ENCODE data around the gene DPP6. TPM values are rescaled to one million over a fixed set of nuclear protein-coding genes. Genes with fewer than 3 reads are reported as not detected.

The DPP6 gene
- polyA plus RNA-seq, 1 of the 3 experiments (the other 2 are of a cell fraction), result not detected

GRCh38 chr7:154882931-154883474, 830.8 kb downstream of the DPP6 start:
- Histone ChIP-seq H4K20me1 (ENCODE audit: insufficient read depth) (no peaks in the 10 kb centered on the region), H3K4me2 (no peak overlapping the region), H3K27ac (ENCODE audit: low read depth in 2 of 2, low read length in 1 of 2) (no peak overlapping the region), H3K4me3 (ENCODE audit: low read depth in 2 of 2, low read length in 1 of 2) (no peak overlapping the region), H3K9me2 (no peaks in the 10 kb centered on the region), H3K9ac (no peak overlapping the region), H3K9me3 (0 out of 2 replicates have a peak, but pooled peaks cover 8% of the 10 kb centered on the region), H3K27me3 (ENCODE audit: insufficient read depth) (no peaks in the 10 kb centered on the region), H2AFZ (ENCODE audit: low read depth) (no peak overlapping the region), H3F3A (replicated peaks; ENCODE audit: insufficient read depth) (peaks cover 15% of the 10 kb centered on the region), H3K4me1 (ENCODE audit: control insufficient read depth in 1 of 2, insufficient read depth in 2 of 2, low read depth in 1 of 2, low read length in 1 of 2) (no peaks in the 10 kb centered on the region), H3K79me2 (ENCODE audit: insufficient read depth) (no peaks in the 10 kb centered on the region), H3K36me3 (replicated peaks in 1 of 2; ENCODE audit: control insufficient read depth in 1 of 2, insufficient read depth in 2 of 2, low read length in 1 of 2) (no peaks in the 10 kb centered on the region)
- no peak for TF ChIP-seq TEAD4 (IDR thresholded peaks at IDR 0.05; ENCODE audit: borderline replicate concordance, insufficient read depth)
- TF ChIP-seq PBX3 (IDR thresholded peaks at IDR 0.05), result no peak
- TF ChIP-seq FOSL2 (IDR thresholded peaks at IDR 0.05; ENCODE audit: borderline replicate concordance, low read depth), result no peak
- no peak for TF ChIP-seq ELF1 (IDR thresholded peaks at IDR 0.05)
- TF ChIP-seq REST (IDR thresholded peaks at IDR 0.05; ENCODE audit: low read depth, low read length), result no peak
- no peak for TF ChIP-seq CHD2 (IDR thresholded peaks at IDR 0.05; ENCODE audit: low read length, partially characterized antibody)
- TF ChIP-seq ZBTB33 (IDR thresholded peaks at IDR 0.05; ENCODE audit: borderline replicate concordance, low read depth), result no peak
- TF ChIP-seq GATA2 (CRISPR knock-in tag; IDR thresholded peaks at IDR 0.05), result no peak
- no peak for TF ChIP-seq NRF1 (IDR thresholded peaks at IDR 0.05; ENCODE audit: low read depth, low read length)
- TF ChIP-seq FOXJ3 (CRISPR knock-in tag; IDR thresholded peaks at IDR 0.05), result no peak
- TF ChIP-seq MEF2A (IDR thresholded peaks at IDR 0.05; ENCODE audit: borderline replicate concordance, low read depth), result no peak
- no peak for TF ChIP-seq EP300 (IDR thresholded peaks at IDR 0.05; ENCODE audit: borderline replicate concordance in 1 of 2, low read depth in 1 of 2, low read length in 1 of 2)
- TF ChIP-seq IRF3 (IDR thresholded peaks at IDR 0.05; ENCODE audit: low read depth, low read length), result no peak
- 67% methylated on average over 8 of the region's 8 CpGs for WGBS (ENCODE audit: low lambda C conversion rate)
- DNase-seq, result no peak
- ChIA-PET CTCF (no interaction called here), POLR2A (no interaction called here)
